Measurements from ENCODE around the gene CTIF. TPM values are rescaled to one million over a fixed set of nuclear protein-coding genes. Genes with fewer than 3 reads are reported as not detected.
A peak's percentile ranks its signal among the peaks of the same experiment; 100 is the strongest.

CTIF gene
- total and polyA plus RNA-seq, 4 donors: 10.6 to 26.7 (median 12.3) TPM

- H3K4me3 ChIP-seq (ENCODE audit: low read depth in 1 of 3, low read length in 3 of 3): no peak overlapping the region
- TF ChIP-seq HNF4A (conservative IDR thresholded peaks at IDR 0.05): no peak
Measured at GRCh38 chr18:48832938-48833700, 294.3 kb downstream of the CTIF start.

GRCh38 chr18:48833701-48834412 is 295.0 kb downstream of the CTIF start:
- WGBS: 74% methylated on average over 13 of the region's 13 CpGs
- DNase-seq (ENCODE audit: low spot score): no peak
- Histone ChIP-seq H3K36me3 (ENCODE audit: control insufficient read depth in 4 of 4, insufficient read depth in 3 of 4, low read depth in 1 of 4, low read length in 3 of 4) (no peaks in the 10 kb centered on the region), H3K9ac (ENCODE audit: low read depth in 1 of 2, low read length in 2 of 2) (no peak overlapping the region), H3K27ac (ENCODE audit: low read depth in 1 of 2, low read length in 2 of 2) (peak overlapping the region; percentile 1 to 53), H3K4me3 (ENCODE audit: low read depth in 1 of 3, low read length in 3 of 3) (no peak overlapping the region), H3K9me3 (ENCODE audit: control insufficient read depth in 4 of 4, low read length in 3 of 4) (no peaks in the 10 kb centered on the region), H3K27me3 (ENCODE audit: control insufficient read depth in 4 of 4, insufficient read depth in 4 of 4, low read length in 3 of 4) (no peaks in the 10 kb centered on the region), H3K4me1 (ENCODE audit: control insufficient read depth in 4 of 4, insufficient read depth in 4 of 4, low read length in 3 of 4) (no peaks in the 10 kb centered on the region)
- TF ChIP-seq SP1 (IDR thresholded peaks at IDR 0.05): no peak
- no peak for TF ChIP-seq HNF4A (conservative IDR thresholded peaks at IDR 0.05)
- no peak for TF ChIP-seq FOXA1 (IDR thresholded peaks at IDR 0.05)
- no peak for TF ChIP-seq HNF4G (IDR thresholded peaks at IDR 0.05)

More at GRCh38 chr18:48832938-48833700, 294.3 kb downstream of the CTIF start:
- peaks cover 0 to 2% (median 0%) of the 10 kb centered on the region in 4 donors for H3K4me1 ChIP-seq (ENCODE audit: control insufficient read depth in 4 of 4, insufficient read depth in 4 of 4, low read length in 3 of 4)
- peak overlapping the region in 1 of 2 donors; percentile 21 for H3K27ac ChIP-seq (ENCODE audit: low read depth in 1 of 2, low read length in 2 of 2)
- no peaks in the 10 kb centered on the region for H3K9me3 ChIP-seq (ENCODE audit: control insufficient read depth in 4 of 4, low read length in 3 of 4)
- H3K27me3 ChIP-seq (ENCODE audit: control insufficient read depth in 4 of 4, insufficient read depth in 4 of 4, low read length in 3 of 4): no peaks in the 10 kb centered on the region
- WGBS: 78% methylated on average over 16 of the region's 16 CpGs
- DNase-seq (ENCODE audit: low spot score): no peak
- H3K36me3 ChIP-seq (ENCODE audit: control insufficient read depth in 4 of 4, insufficient read depth in 3 of 4, low read depth in 1 of 4, low read length in 3 of 4): no peaks in the 10 kb centered on the region
- peak overlapping the region in 1 of 2 donors; percentile 13 for H3K9ac ChIP-seq (ENCODE audit: low read depth in 1 of 2, low read length in 2 of 2)

- DNase-seq (ENCODE audit: low spot score): no peak
- no peaks in the 10 kb centered on the region for H3K4me1 ChIP-seq (ENCODE audit: control insufficient read depth in 4 of 4, insufficient read depth in 4 of 4, low read length in 3 of 4)
- H3K4me3 ChIP-seq (ENCODE audit: low read depth in 1 of 3, low read length in 3 of 3): no peak overlapping the region
Measured at GRCh38 chr18:48834413-48835031, 295.7 kb downstream of the CTIF start.

More at GRCh38 chr18:48834413-48835031, 295.7 kb downstream of the CTIF start:
- no peaks in the 10 kb centered on the region for H3K36me3 ChIP-seq (ENCODE audit: control insufficient read depth in 4 of 4, insufficient read depth in 3 of 4, low read depth in 1 of 4, low read length in 3 of 4)
- H3K9me3 ChIP-seq (ENCODE audit: control insufficient read depth in 4 of 4, low read length in 3 of 4): no peaks in the 10 kb centered on the region
- WGBS: 73% methylated on average over 18 of the region's 18 CpGs
- H3K9ac ChIP-seq (ENCODE audit: low read depth in 1 of 2, low read length in 2 of 2): no peak overlapping the region
- H3K27me3 ChIP-seq (ENCODE audit: control insufficient read depth in 4 of 4, insufficient read depth in 4 of 4, low read length in 3 of 4): no peaks in the 10 kb centered on the region
- TF ChIP-seq RXRA (IDR thresholded peaks at IDR 0.05): peak in 1 of 2 donors; percentile 9
- TF ChIP-seq SP1 (IDR thresholded peaks at IDR 0.05): no peak
- TF ChIP-seq JUND (IDR thresholded peaks at IDR 0.05): peak; percentile 60 to 85
- TF ChIP-seq NR2F2 (IDR thresholded peaks at IDR 0.05): peak; percentile 48
- TF ChIP-seq GABPA (IDR thresholded peaks at IDR 0.05 in 1 of 2, conservative IDR thresholded peaks at IDR 0.05 in 1 of 2): no peak
- no peak for TF ChIP-seq ATF3 (IDR thresholded peaks at IDR 0.05)
- TF ChIP-seq ZBTB33 (IDR thresholded peaks at IDR 0.05): no peak
- TF ChIP-seq HNF4G (IDR thresholded peaks at IDR 0.05): no peak
- TF ChIP-seq HNF4A (conservative IDR thresholded peaks at IDR 0.05): no peak
- peak; percentile 73 for TF ChIP-seq MAX (IDR thresholded peaks at IDR 0.05)
- TF ChIP-seq EGR1 (IDR thresholded peaks at IDR 0.05; ENCODE audit: low read depth in 2 of 2): peak in 1 of 2 donors; percentile 33
- H3K27ac ChIP-seq (ENCODE audit: low read depth in 1 of 2, low read length in 2 of 2): peak overlapping the region; percentile 1 to 53

Measured in liver (tissue), 9 donors.